NCI-H526 treated with DMSO at 0.1 percent for 48 hours (cell line): ENCODE measurements around the gene RBM19.
A peak's percentile ranks its signal among the peaks of the same experiment; 100 is the strongest.

Experiments
- DNase-seq: peaks from one replicate; lab custom pipeline; 2025; lab: John Stamatoyannopoulos, UW

Gene RBM19

DNA sequence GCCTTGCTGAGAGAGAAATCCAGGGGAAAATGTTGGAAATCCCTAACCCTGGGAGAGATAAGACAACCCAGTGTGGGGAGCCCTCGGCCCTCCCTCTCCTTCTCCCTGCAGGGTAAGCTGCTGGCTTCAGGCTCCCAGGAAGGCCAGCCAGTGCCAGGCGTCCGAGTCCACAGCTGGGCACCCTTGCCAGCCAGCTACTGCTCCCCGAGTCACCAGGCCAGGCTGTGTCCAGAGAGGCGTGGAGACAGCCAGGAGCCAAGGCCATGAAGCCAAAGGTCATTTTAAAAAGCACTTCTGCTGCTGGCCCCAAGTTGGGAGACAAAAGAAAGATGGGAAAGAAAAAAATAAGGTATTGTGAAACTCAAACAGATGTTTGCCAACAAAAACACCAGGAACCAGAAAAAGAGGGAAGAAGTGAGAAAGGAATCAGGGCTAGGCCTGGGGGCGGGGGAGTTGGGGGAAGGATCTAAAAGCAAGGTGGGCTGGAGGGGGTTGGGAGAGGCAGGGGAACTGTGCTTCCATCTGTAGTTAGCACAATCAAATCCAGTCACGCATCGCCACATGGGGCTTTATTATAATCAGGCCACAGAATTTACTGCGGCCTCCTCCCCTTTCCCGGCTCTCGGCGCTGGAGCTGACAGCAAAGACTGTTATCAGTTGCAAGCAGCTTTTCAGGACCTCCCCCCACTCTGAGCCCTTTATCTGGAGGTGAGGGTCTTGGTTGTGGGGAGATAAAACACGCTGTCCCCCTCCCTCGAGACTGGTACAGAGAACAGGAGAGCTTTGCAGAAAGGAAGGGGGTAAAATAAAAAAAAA, 33.5 kb downstream of the RBM19 start:
- peak; percentile 48 for DNase-seq

DNA sequence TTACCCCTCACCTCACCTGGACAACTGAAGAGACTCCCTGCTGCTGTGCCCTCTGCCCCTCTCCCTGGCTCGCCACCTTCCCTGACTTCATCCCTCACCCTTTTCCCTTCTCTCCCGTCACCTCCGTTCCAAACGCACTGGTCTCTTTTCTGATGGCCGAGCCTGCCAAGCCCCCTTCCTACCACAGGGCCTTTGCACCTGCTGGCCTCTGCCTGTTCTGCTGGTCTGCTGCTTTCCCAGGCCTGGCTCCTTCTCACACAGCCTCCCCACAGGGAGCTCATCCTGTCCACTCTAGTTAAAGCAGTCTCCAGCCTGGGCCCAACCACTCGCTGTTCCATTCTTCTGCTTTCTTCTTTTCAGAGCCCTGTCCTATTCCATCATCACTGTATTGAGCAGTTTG, 34.6 kb downstream of the RBM19 start:
- DNase-seq = no peak

DNA sequence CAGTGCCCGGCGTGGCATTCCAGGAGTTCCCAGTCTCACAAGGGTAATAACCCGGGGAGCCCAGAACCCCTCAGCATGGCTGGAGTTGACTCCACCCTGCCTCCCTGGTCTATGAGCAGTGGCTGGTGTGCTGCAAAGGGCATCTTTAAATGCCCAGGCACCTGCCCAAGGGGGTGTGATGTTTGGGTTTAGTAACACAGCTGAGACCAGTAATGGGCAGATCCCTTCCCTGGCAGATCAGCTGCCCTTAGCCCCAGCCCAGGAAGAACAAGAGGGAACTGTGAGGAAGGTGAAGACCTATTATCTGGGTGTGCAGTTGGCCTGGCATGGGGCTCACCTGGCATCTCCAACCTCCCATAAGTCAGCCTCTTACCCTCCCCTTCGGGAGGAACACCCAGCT, 35.9 kb downstream of the RBM19 start:
- no peak for DNase-seq

DNA sequence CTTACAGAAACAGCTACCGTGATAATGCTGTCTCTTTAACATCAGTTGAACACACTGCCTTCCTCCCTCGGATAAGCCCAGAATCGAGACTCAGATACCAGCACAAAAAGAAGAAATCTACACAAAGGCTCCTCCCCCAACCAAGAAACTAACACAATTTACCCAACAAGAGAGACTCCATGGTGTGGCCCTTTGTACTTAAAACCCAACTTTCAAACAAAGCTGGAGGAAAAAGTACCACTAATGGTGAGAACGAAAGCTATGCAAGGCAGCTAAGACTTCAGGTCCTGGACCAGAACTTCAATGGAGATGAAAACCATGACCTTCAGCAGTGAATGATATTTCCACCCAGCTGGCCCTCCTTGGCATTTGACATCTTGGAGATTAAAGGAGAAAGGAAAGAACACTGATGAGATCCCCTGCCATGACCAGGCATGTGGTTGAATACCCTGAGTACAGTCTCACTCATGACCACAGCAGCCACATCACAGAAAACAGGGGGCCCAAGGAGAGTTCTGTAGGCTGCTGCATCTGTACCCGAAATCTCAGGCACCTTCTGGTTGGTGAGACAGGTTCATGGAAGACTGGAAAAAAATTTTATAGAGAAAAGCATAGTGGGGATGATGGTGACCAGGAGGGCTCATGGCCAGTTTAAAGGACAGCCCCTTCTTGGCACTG, 36.7 kb downstream of the RBM19 start:
- DNase-seq = no peak

DNA sequence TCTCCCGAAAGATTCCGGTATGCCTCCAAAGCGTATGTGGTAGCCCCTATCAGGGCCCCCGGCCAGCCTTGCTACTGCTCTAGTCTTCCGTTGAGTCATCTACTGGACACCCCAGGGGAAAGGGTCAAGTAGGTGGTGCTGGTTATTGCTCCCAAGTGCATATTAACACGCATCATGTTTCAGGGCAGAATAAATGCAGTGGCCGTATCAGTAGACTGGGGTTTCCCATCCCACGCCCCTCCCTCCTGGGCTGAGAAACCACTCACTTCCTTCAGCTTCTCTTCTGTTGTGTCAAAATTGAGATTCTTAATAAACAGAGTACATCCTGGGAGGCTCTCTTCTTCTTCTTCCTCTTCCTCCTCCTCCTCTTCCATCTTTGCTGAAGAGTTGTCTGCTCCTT, 39.3 kb downstream of the RBM19 start:
- no peak for DNase-seq

DNA sequence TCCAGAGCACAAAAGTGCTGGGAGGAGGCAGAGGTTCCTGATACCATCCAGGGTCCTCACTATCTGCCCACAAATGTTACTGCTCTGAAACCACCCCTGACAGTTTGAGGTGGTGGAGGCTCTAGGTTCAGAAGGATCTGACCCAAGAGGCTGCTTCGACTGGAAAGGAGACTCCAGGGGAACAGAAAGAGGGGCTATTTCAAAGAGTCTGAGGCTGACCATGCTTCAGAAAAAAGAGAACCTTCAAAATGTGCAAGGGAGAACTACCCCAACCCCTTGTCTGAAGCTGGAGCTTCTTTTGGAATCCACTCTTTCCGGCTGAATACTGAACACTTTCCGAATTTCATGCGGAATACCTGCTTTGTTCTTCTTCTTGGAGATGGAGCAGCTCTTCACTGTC, 41.8 kb downstream of the RBM19 start:
- DNase-seq = no peak

DNA sequence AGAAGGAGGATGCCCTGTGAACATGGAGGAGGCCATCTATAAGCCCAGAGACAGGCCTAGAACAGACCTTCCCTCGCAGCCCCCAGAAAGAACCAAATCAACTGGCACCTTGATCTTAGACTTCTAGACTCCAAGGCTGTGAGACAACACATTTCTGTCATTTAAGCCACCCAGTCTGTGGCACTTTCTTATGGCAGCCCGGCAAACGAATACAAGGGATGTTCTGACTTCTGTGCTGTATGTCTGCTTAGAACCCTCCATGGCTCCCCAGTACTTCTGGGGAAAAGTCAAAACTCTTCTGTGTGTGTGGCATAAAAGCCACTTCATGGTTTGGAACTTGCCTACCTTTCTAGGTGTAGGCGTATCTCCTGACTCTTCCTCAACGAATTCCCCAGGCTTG, 42.9 kb downstream of the RBM19 start:
- no peak for DNase-seq

DNA sequence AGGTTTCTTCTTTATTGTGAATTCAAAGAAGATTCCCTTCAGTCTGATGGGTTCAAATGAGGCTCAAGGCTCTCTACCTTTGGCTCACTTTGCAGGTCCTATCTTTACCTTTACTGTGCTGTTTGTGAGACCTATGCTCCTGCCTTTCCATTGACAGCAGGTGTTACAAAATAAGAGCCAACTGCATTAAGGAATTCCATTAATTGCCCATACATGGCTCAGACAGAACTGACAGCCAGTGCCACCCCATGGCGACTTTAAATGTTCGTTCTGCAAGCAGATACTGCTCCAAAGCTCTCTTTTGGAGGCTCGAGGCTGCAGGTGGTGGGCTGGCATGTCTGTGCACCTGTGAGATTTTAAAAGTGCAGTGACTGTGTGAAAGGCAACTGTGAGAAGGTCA, 44.7 kb downstream of the RBM19 start:
- no peak for DNase-seq

DNA sequence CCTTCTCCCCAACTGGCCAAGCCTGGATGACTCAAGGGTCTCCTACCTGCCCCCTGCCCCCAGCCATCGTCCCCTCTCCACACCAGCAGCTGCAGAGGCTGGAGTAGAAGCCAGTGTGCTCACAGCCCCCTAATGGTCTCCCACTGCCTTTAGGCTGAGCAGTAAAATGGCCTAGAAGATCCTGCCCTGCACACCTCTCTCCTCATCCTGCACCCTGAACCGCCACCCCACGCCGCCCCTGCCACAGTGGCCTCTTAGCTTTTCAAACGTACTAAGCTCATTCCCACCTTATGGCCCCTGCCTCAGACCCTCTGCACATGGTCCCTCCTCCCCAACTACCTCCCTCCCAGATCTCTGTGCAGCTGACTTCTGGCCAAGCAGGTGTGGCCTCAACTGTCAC, 46.3 kb downstream of the RBM19 start:
- DNase-seq = no peak

DNA sequence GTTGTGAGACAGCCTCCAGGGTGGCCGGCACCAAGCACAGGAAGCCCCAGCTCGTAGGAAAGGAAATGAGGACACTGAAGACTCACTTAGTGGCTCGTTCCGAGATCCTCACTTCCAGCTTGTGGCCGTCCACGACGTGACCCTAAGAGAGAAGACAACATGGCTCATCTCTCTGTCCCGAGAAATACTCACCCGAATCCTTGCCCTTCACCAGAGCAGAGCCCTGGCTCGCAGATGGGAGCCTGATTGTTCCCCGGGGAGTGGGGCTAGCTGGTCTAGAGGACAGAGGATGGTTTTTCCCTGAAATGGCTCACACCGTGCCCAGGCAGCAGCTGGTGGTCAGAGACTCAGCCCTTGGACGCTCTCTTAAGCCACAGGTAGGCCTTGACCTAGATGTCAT, 47.8 kb downstream of the RBM19 start:
- no peak for DNase-seq

DNA sequence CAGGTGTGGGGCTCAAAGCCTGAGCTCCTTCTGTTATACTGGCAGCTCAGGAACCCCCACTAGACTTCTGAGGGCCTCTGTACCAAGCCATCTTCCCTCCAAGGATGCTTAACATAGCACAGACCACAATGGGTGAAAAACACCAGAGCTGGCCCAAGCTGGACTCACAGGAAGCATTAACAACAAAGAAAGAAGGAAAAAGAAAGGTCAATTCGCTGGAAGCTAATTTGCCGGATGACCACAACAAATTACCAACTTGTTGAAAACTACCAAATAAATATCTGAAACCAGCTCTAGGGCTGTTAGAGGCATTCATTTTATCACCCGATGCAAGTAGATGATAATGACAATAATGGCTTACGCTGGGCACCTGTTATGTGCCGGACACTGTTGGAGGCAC, 48.7 kb downstream of the RBM19 start:
- DNase-seq = no peak

DNA sequence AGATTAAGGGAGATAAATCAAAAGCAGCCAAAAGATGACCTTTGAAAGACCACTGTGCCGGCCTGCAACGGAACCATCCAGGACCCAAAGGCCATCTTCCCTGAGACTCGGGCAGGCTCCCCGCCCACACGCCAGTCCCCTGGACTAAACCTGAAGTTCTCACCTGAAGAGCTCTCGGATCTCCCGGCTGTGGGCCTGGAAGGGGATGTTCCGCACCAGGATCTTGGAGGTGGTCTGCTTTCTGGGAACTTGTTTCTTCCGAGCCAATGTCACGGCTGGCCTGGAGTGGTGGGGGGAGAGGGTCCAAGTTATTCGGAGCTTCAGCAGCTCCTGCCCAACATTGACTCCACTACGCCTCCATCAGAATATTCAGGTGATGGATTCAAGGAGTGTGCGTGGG, 51.3 kb downstream of the RBM19 start:
- DNase-seq = no peak

DNA sequence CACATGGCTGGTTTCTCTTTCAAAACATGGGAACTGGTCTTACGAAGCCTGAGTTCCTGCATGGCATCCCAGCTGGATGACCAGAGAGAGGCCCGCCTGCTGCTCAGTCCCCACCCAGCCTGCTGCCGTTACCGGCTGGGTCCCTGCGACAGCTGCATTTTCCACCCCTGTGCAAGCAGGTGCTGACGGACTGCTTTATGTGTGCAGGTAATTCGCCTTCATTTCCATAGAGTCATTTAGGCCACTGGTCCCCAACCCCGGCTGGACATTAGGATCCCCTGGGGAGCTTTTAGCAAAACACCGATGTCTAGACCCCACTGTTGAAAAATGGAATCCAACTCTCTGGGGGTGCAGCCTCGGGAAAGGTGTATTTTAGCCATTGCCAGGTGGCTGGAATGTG, 51.9 kb downstream of the RBM19 start:
- no peak for DNase-seq

DNA sequence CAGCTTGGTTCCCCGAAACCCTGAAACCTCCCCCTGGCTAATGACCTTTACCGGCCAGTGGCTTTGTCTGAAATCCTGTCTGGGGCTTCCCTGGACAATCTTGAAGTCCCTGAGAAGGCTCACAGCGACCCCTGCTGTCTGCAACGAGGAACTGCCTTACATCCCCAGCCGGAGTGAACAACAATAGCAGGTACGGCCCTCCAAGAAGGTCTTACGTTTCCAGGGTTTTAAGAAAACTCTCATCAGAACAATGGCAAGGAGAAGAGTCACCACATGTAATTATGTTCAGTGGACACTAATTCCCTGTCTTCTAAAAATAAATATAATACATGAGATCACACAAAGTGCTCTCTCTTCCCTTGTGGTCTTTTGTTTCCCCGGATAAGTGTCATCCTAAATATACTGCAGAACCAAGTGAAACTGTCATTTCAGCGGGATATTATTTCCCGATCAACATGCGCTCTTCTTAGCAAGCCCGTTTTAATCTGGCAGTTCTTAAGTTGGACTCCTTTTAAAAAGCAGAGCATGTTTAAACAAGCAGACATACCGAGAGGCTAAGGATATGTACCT, 53.3 kb downstream of the RBM19 start:
- DNase-seq = peak; percentile 28

DNA sequence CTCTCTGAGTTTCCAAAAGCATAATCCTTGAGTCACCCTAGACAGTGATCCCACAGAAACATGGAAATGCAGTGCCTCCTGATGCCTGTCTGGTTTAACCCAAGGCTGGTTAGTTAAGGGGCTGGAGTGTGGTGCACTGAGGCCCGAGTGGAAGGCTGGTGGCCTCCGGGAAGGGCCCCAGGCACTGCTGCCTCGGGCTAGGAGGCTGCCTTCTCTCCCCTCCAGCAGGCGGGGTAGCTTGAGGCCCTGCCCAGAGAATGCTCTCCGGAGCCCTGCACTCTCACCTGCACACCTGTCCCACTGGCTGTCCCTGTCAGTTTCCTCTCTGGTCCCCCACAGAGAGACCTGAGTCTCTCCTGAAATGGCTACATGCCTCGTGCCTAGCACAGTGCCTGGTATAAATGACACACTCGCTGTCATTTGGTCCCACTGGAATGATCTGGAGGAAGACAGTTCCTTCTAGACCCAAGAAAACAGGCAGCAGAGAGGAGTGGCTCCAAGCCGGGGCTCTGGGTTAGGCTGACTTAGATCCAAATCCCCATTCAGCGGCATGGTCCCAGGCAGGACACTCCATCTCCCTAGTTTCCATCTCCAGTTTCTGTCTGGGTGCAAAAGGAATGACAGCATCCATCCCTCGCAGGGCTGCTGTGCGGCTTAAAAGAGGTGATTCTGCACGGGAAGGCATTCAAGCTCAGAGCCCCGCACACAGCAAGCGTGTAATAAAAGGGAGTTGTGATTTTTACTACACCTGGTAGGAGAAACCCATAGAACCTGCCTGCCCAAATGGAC, 54.0 kb downstream of the RBM19 start:
- no peak for DNase-seq

DNA sequence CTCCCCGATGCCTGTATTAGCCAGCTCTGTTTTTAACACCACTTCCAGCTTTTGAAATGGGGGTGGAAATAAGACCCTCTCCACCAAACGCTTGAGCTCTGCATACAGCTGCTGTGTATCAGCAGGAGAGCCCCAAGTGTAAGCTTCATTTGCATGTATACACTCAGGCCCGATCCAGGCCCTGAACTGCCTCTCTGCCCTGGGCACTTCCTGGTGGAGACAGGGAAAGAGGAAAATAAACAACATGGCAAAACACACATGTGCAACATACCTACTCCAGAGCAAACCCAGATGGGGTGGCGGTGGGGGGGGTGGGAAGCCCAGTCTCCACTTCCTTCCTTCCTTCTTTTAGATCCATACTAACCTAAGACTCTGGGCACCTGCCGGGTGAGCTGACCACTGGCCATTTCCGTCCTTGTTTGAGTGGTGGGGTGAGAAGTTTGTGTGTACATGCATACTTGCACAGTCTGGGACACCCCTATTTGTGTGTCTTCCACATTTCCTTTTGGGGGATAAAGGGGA, 55.3 kb downstream of the RBM19 start:
- DNase-seq = peak; percentile 71

DNA sequence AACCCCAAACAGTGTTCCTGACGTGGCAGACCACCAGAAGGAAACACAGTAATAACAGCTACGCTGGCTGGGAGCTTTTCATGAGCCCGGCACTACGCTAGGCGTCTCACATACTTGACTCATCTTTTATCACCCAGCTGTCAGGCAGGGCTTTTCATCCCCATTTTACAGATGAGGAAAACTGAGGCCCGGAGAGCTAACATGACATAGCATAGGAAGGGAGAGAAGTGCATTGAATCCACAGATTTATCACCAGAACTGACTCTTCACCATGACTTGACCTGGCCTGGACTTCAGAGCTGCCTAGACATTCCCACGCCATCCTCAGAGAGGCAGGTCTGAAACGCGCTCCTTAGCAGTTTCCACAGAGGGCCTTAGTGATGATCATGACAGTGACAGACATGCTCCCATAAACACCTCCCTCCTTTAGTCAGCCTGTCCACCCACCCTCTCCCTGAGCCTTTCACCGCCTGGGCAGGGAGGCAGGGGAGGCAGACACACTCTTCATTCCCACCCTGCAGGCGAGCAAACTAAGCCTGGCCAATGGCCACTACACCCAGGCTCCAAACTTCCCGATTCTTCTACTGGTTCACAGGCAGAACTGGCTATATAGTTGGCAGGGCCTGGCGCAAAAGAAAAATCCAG, 56.2 kb downstream of the RBM19 start:
- no peak for DNase-seq

DNA sequence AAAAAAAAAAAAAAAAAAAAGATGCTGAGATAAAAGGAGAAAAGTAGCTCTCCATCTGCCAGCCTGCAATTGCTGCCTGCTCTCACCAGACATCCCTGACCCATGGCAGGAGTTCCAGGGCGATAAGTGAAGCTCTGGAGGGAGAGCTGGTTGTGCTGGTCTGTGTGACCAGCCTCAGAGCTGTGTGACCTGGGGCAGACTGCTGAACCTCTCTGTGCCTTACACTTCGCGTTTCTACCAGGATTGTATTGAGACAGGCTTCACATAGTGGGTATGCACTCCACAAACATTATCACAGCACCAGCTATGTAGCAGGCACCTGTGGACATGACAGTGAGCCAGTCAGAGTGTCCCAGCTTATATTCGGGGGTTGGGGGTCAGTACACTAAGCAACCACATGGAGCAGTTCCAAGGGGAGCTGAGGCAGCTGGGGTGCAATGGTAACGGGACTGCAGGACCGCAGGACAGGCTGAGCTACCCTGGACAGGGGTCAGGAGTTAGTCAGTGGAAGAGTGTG, 57.5 kb downstream of the RBM19 start:
- no peak for DNase-seq

DNA sequence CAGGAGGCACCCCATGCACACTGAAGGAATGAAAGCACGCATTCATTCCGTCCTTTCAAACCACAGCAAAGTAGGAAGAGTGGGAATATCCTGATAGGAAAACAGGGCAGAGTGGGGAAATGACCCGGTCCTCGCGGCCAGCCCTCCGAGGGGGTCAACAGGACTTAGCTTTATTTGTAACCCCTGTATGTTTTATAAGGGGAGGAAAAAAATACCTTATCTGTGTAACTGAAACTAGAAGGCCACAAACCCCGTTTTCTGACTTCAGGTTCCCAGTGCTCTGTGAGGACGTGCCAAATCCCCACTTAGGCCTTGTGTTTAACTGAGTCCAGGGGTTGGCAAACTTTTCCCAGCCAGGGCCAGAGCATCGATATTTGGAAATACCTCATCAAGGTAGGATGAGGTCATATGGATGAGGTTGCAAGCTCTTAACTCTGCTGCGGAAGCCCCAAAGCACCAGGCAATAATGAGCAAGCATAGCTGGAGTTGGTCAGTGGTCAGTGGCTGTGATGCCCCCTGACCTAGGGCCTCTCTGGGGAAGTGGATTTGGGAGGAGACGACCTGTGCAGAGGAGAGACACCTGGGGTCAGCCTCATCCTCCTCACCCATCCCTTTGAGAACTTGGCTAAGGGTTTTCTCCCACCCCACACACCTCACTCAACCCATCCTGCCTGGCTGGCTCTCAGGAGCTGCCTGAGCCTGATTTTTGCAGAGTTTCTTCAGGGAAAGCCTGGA, 58.5 kb downstream of the RBM19 start:
- DNase-seq = no peak

DNA sequence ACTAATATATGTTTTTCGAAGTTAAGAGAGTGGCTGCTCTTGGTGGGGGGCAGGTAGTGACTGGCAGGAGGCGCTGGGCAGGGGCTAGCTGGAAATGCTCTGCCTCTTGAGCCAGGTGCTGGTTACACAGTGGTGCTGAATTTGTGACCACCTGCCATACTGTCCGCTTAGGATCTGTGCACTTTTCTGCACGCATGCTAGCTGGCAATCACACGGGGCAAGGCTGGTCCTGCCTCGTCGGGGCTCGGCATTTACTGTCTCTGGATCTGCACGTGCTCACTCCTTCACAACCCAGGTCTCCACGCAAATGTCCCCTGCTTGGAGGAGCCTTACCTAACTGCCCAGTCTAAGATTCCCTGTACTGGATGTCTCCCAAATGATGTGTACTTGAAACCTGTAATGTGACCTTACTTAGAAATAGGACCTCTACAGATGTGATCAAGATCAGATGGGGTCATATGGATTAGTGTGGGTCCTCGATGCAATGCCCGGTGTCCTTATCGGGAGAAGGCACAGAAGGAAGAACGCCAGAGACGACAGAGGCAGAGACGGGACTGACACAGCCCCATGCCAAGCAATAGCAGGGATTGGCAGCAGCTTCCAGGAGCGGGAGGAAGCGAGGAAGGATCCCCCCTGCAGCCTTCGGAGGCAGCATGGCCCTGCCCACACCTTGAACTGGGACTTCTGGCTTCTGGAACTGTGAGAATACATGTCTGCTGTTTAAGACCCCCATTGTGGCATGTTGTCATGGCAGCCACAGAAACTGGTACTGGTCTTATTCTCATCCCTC, 59.5 kb downstream of the RBM19 start:
- DNase-seq = no peak
